Esophagus squamous epithelium (tissue), 4 donors: Measurements from ENCODE around the gene DNAJC30.
"Not testable (repeated sequence)": the region's sequence is repeated elsewhere in the genome, so short reads cannot be mapped to it uniquely, and the experiment has no call there.

Experiments used
- CTCF ChIP-seq, 6 experiments: fragments of 450-650 bp in 4 of 6; fragments of 200-600 bp in 2 of 6; sonication (generic) in 2 of 6; IDR thresholded peaks; one replicate each; pipeline ENCODE4 v1.5.1; 2016 to 2019; ENCODE audit warnings: antibody characterized with exemption in 6 of 6, mild to moderate bottlenecking in 4 of 6, moderate library complexity in 4 of 6
- POLR2A ChIP-seq, 4 donors: fragments of 450-650 bp; IDR thresholded peaks; one replicate each; pipeline ENCODE4 v1.6.1; 2017; ENCODE audit warnings: antibody characterized with exemption in 4 of 4, mild to moderate bottlenecking in 4 of 4, moderate library complexity in 3 of 4

GRCh38 chr7:73713319-73713718 lies 30.1 kb upstream of the DNAJC30 start:
- not testable (repeated sequence) for TF ChIP-seq CTCF, POLR2A (IDR thresholded peaks at IDR 0.05)
